Activated B cell treated with CpG ODN at 0.5 μM for 24 hours (primary cell): Measurements from ENCODE around the gene IGF2BP2. TPM values are rescaled to one million over a fixed set of nuclear protein-coding genes. Genes with fewer than 3 reads are reported as not detected.
"Not testable (repeated sequence)": the region's sequence is repeated elsewhere in the genome, so short reads cannot be mapped to it uniquely, and the experiment has no call there.

Experiments
- ATAC-seq: fragments of 200-7000 bp; cut with Tn5 transposase; one replicate; pipeline ENCODE4 v1.10.0; 2021; ENCODE audit warnings: low read depth, mild to moderate bottlenecking, moderate library complexity
- CTCF ChIA-PET: fragments of 350-600 bp; sonication (Branson Sonifier 250); formaldehyde crosslinking; loops from one replicate; lab custom pipeline; 2021; ENCODE audit warnings: antibody characterized with exemption; lab: Charles Lee
- POLR2A ChIA-PET: fragments of 350-600 bp; sonication (Branson Sonifier 250); formaldehyde crosslinking; loops from one replicate; lab custom pipeline; 2021; ENCODE audit warnings: antibody characterized with exemption; lab: Charles Lee
- DNase-seq: peaks from one replicate; pipeline ENCODE4 v3.0.0; 2022
- H3K27ac Mint-ChIP-seq: one replicate; pipeline ENCODE4 v1.8.0; 2020; ENCODE audit warnings: mixed read lengths
- H3K27me3 Mint-ChIP-seq: one replicate; pipeline ENCODE4 v1.8.0; 2021; ENCODE audit warnings: mixed read lengths
- H3K36me3 Mint-ChIP-seq: one replicate; pipeline ENCODE4 v1.8.0; 2021; ENCODE audit warnings: low read depth, mixed read lengths
- H3K4me1 Mint-ChIP-seq: one replicate; pipeline ENCODE4 v1.8.0; 2021; ENCODE audit warnings: mixed read lengths
- H3K4me3 Mint-ChIP-seq: one replicate; pipeline ENCODE4 v1.8.0; 2020; ENCODE audit warnings: mild to moderate bottlenecking, mixed read lengths
- H3K9me3 Mint-ChIP-seq: one replicate; pipeline ENCODE4 v1.8.0; 2020; ENCODE audit warnings: mixed read lengths
- CTCF ChIP-seq: fragments of 200-600 bp; IDR thresholded peaks from one replicate; pipeline ENCODE4 v1.8.0; 2022; ENCODE audit warnings: antibody characterized with exemption, mild to moderate bottlenecking
- intact Hi-C: fragments of 100-400 bp; cut with micrococcal nuclease; formaldehyde crosslinking; loops from one replicate; pipeline ENCODE4 v1.15.1; 2024
- total RNA-seq: library from RNA; stranded (reverse); gene quantifications from 2 replicates; pipeline ENCODE4 v1.2.3, GENCODE V29; 2022

Gene IGF2BP2
- total RNA-seq, 1 donor from 2014 or later: 0.69 TPM

GRCh38 chr3:185857208-185857607 lies 32.4 kb upstream of the IGF2BP2 start:
- Mint-ChIP-seq H3K27me3 (peaks cover 5% of the 10 kb centered on the region), H3K4me3 (no peak overlapping the region), H3K27ac (no peak overlapping the region), H3K36me3 (peaks cover 1% of the 10 kb centered on the region), H3K4me1 (no peaks in the 10 kb centered on the region), H3K9me3 (peaks cover 9% of the 10 kb centered on the region)
- intact Hi-C loops: no loop called here
- no peak for DNase-seq
- no peak for TF ChIP-seq CTCF
- POLR2A ChIA-PET: no interaction called here
- ATAC-seq: no peak
- CTCF ChIA-PET: no interaction called here

GRCh38 chr3:185856652-185857051 lies 31.8 kb upstream of the IGF2BP2 start:
- Mint-ChIP-seq H3K27ac (no peak overlapping the region), H3K9me3 (peaks cover 9% of the 10 kb centered on the region), H3K36me3 (peaks cover 1% of the 10 kb centered on the region), H3K27me3 (peaks cover 5% of the 10 kb centered on the region), H3K4me3 (no peak overlapping the region), H3K4me1 (no peaks in the 10 kb centered on the region)
- intact Hi-C loops: no loop called here
- ChIA-PET POLR2A (no interaction called here), CTCF (no interaction called here)
- no peak for ATAC-seq
- DNase-seq: no peak
- TF ChIP-seq CTCF: no peak

- ATAC-seq, DNase-seq, intact Hi-C loops, H3K4me3 Mint-ChIP-seq, H3K4me1 Mint-ChIP-seq, H3K36me3 Mint-ChIP-seq, H3K9me3 Mint-ChIP-seq, H3K27me3 Mint-ChIP-seq, CTCF ChIA-PET, H3K27ac Mint-ChIP-seq, POLR2A ChIA-PET: not testable (repeated sequence)
These were observed 28.9 kb upstream of the IGF2BP2 start for GRCh38 chr3:185853771-185854170.

GRCh38 chr3:185852635-185853034 lies 27.8 kb upstream of the IGF2BP2 start:
- ChIA-PET POLR2A (no interaction called here), CTCF (no interaction called here)
- Mint-ChIP-seq H3K36me3 (peaks cover 1% of the 10 kb centered on the region), H3K9me3 (peaks cover 9% of the 10 kb centered on the region), H3K27ac (no peak overlapping the region), H3K4me3 (no peak overlapping the region), H3K4me1 (no peaks in the 10 kb centered on the region), H3K27me3 (peaks cover 7% of the 10 kb centered on the region)
- intact Hi-C loops: no loop called here
- no peak for ATAC-seq
- TF ChIP-seq CTCF: no peak
- DNase-seq: no peak

GRCh38 chr3:185851959-185852358 lies 27.1 kb upstream of the IGF2BP2 start:
- CTCF ChIA-PET: no interaction called here
- intact Hi-C loops: no loop called here
- H3K4me3 Mint-ChIP-seq: no peak overlapping the region
- H3K36me3 Mint-ChIP-seq: no peaks in the 10 kb centered on the region
- peaks cover 9% of the 10 kb centered on the region for H3K27me3 Mint-ChIP-seq
- H3K27ac Mint-ChIP-seq: no peak overlapping the region
- H3K4me1 Mint-ChIP-seq: no peaks in the 10 kb centered on the region
- DNase-seq: no peak
- no peak for TF ChIP-seq CTCF
- no peak for ATAC-seq
- peaks cover 7% of the 10 kb centered on the region for H3K9me3 Mint-ChIP-seq
- POLR2A ChIA-PET: no interaction called here

GRCh38 chr3:185851046-185851445 lies 26.2 kb upstream of the IGF2BP2 start:
- Mint-ChIP-seq H3K27ac (no peak overlapping the region), H3K4me1 (no peaks in the 10 kb centered on the region), H3K4me3 (no peak overlapping the region), H3K27me3 (peaks cover 9% of the 10 kb centered on the region), H3K36me3 (no peaks in the 10 kb centered on the region), H3K9me3 (peaks cover 1% of the 10 kb centered on the region)
- no peak for ATAC-seq
- CTCF ChIA-PET: no interaction called here
- POLR2A ChIA-PET: no interaction called here
- intact Hi-C loops: no loop called here
- TF ChIP-seq CTCF: no peak
- DNase-seq: no peak
